ENCODE data around the gene ADSS1.

DNA sequence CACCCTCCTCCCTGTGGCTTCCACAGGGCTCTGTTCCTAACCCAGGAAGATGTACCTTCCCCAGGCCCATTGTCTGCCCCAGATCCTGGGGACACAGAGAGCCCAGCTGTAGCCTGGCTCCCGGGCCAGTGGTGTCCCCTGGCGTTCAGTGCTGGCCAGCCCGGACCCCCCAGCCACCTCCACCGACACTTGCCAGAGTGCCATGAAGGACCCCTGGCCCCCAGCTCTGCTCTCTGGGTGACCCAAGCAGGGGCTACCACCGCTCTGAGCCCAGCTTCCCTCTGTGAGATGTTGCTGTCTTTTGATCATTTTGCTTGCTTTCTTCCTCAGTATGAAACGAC, 28.4 kb upstream of the ADSS1 start:
- TF ChIP-seq, protein P1, sequence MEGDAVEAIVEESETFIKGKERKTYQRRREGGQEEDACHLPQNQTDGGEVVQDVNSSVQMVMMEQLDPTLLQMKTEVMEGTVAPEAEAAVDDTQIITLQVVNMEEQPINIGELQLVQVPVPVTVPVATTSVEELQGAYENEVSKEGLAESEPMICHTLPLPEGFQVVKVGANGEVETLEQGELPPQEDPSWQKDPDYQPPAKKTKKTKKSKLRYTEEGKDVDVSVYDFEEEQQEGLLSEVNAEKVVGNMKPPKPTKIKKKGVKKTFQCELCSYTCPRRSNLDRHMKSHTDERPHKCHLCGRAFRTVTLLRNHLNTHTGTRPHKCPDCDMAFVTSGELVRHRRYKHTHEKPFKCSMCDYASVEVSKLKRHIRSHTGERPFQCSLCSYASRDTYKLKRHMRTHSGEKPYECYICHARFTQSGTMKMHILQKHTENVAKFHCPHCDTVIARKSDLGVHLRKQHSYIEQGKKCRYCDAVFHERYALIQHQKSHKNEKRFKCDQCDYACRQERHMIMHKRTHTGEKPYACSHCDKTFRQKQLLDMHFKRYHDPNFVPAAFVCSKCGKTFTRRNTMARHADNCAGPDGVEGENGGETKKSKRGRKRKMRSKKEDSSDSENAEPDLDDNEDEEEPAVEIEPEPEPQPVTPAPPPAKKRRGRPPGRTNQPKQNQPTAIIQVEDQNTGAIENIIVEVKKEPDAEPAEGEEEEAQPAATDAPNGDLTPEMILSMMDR (IDR thresholded peaks at IDR 0.05): no peak
- TF ChIP-seq POLR2A (IDR thresholded peaks at IDR 0.05) (no peak), EP300 (IDR thresholded peaks at IDR 0.05) (no peak)
